Measurements from ENCODE around the gene PFKFB1.

Gene PFKFB1

DNA sequence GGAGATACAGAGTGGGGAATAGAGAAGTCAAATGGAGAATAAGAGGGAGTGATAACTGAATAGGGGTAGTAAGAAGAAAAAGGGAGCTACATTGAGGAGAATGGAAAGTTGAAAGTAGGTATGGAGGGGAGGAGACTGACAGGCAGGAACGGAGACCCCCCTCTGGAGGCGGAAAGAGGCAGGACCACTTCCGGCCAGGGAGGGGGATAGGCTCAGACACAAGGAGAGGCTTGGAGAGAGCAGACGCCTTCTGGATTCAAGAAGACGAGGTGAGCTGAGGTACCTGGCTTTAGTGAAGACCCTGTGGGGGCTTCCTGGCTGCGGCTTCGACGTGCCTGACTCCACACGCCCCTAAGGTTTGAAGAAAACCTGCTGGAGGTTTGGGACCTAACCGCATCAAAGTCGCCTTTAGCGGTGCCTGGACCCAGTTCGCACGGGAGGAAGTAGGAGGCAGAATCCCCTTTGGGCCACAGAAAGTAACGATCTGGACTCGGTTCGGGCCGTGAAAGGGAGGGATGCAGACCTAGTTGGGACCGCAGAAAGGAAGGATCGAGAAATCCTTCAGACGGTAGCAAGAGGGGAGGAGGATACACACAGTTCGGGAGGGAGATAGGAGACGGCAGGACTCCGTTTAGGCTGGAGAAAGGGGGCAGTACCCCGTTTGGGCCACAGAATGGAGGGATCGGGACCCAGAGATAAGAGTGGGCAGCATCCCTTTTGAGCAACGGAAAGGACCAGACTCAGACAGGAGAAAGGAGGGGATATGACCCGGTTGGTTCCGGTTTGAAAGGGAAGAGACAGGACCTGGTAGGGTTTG lies 73.2 kb downstream of the PFKFB1 start, which contains the start of gene TRO:
TRO (plus strand) TSS at position 215 of the 817 bp plus-strand sequence. CDS start 1,423 bp downstream, outside the sequence.
- FAIRE-seq, result no peak

DNA sequence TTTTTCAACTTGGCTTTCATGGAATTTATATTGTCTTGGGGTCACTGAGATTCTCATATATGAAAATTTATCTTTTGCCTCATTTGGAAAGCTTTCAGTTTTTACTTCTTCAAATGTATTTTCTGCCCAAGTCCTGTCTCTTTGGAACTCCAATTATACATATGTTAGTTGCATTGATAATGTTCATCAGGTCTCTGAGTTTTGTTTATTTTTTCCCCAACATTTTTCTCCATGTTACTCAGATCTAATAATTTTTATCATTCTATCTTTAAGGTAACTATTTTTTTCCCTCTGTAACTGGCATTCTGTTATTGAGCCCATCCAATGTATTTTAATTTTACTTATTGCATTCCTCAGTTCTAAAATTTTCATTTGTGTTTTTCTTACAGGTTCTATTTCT lies 84.0 kb downstream of the PFKFB1 start:
- no peak for FAIRE-seq

- FAIRE-seq, result no peak
Measured at GRCh38 chrX:54894159-54894558, 99.8 kb downstream of the PFKFB1 start.

DNA sequence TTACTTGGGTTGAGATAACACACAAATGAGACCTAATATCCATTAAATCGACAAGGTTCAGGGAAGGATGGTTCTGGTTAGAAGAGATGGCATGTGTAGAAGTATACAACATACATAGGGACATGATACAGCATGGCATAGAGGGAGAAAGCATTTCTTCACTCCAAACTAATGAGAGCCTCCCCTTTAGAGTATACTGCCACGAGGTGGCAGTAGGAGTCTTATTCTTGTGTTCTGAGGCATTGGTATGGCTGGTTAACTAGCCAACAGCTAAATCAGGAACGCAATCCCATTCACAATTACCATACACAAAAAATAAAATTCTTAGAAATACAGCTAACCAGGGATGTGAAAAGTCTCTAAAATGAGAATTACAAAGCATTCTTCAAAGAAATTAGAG lies 102.4 kb downstream of the PFKFB1 start:
- FAIRE-seq, result no peak

- no peak for FAIRE-seq
Measured at GRCh38 chrX:54885740-54886139, 108.2 kb downstream of the PFKFB1 start.

Measured in islet of Langerhans (tissue), 1 donor.